ENCODE results near the gene CAMTA2.
A peak's percentile ranks its signal among the peaks of the same experiment; 100 is the strongest.
"Not testable (repeated sequence)": the region's sequence is repeated elsewhere in the genome, so short reads cannot be mapped to it uniquely, and the experiment has no call there.

CAMTA2 gene

GRCh38 chr17:4986951-4987766 lies at the start of gene CAMTA2:
CAMTA2 (minus strand) TSS chr17:4987675; CDS start chr17:4986222, 1,453 bp downstream.
- DNase-seq = peak; percentile 95

- peak; percentile 65 for DNase-seq
Measured at GRCh38 chr17:5035315-5035714, 47.8 kb upstream of the CAMTA2 start, which contains the start of gene SLC52A1. SLC52A1 (minus strand) TSS chr17:5035426; CDS start chr17:5034606, 820 bp downstream.

- peak; percentile 52 for DNase-seq
Measured at GRCh38 chr17:5034651-5035050, 47.2 kb upstream of the CAMTA2 start.

GRCh38 chr17:5034063-5034462 lies 46.6 kb upstream of the CAMTA2 start:
- DNase-seq = peak; percentile 50

GRCh38 chr17:5033352-5034015 lies 46.0 kb upstream of the CAMTA2 start:
- peak; percentile 56 for DNase-seq

GRCh38 chr17:5032865-5033264 lies 45.4 kb upstream of the CAMTA2 start:
- no peak for DNase-seq

- peak; percentile 96 for DNase-seq
Measured at GRCh38 chr17:5031365-5032082, 44.0 kb upstream of the CAMTA2 start.

- DNase-seq = not testable (repeated sequence)
Measured at GRCh38 chr17:5030168-5030567, 42.7 kb upstream of the CAMTA2 start.

- DNase-seq = no peak
Measured at GRCh38 chr17:5027916-5028315, 40.4 kb upstream of the CAMTA2 start.

- DNase-seq = peak; percentile 43
Measured at GRCh38 chr17:5027299-5027698, 39.8 kb upstream of the CAMTA2 start.

- DNase-seq = peak; percentile 19
Measured at GRCh38 chr17:5024604-5025003, 37.1 kb upstream of the CAMTA2 start.

GRCh38 chr17:5023588-5024147 lies 36.2 kb upstream of the CAMTA2 start:
- DNase-seq = peak; percentile 52

- no peak for DNase-seq
Measured at GRCh38 chr17:5022171-5022711, 34.8 kb upstream of the CAMTA2 start.

GRCh38 chr17:5020502-5021023 lies 33.1 kb upstream of the CAMTA2 start:
- no peak for DNase-seq

- DNase-seq = no peak
Measured at GRCh38 chr17:5019475-5019956, 32.0 kb upstream of the CAMTA2 start.

- DNase-seq = no peak
Measured at GRCh38 chr17:5014357-5014756, 26.9 kb upstream of the CAMTA2 start.

- DNase-seq = no peak
Measured at GRCh38 chr17:5011928-5012327, 24.5 kb upstream of the CAMTA2 start.

- DNase-seq = peak; percentile 51
Measured at GRCh38 chr17:5003214-5003867, 15.9 kb upstream of the CAMTA2 start.

- DNase-seq = peak; percentile 37
Measured at GRCh38 chr17:5002121-5002788, 14.8 kb upstream of the CAMTA2 start.

GRCh38 chr17:5000237-5000639 lies 12.8 kb upstream of the CAMTA2 start:
- peak; percentile 55 for DNase-seq

GRCh38 chr17:4999430-5000093 lies 12.1 kb upstream of the CAMTA2 start:
- DNase-seq = peak; percentile 45
